K562 (cell line): ENCODE results near the gene GRSF1. TPM values are rescaled to one million over a fixed set of nuclear protein-coding genes. Genes with fewer than 3 reads are reported as not detected.

Experiments used
- ATF1 ChIP-seq, 2 experiments: fragments of 450-650 bp in 1 of 2; IDR thresholded peaks; 2 replicates each; pipeline ENCODE4 v1.6.1; 2016; ENCODE audit warnings: missing compliant biosample characterization in 1 of 2, missing genetic modification characterization in 1 of 2
- CHD1 ChIP-seq: fragments of 200-600 bp; sonication (generic); IDR thresholded peaks from one replicate; pipeline ENCODE4 v1.6.1; 2012; ENCODE audit warnings: mild to moderate bottlenecking, moderate library complexity, low read length, inconsistent platforms
- HDAC2 ChIP-seq: fragments of 450-650 bp; IDR thresholded peaks from 2 replicates; pipeline ENCODE4 v1.6.1; 2016; ENCODE audit warnings: mild to moderate bottlenecking
- NR2C1 ChIP-seq, 2 experiments: fragments of 450-650 bp; IDR thresholded peaks; 2 replicates each; pipeline ENCODE4 v1.6.1; 2017; ENCODE audit warnings: mild to moderate bottlenecking in 2 of 2, antibody characterized with exemption in 1 of 2, inconsistent platforms in 1 of 2, missing compliant biosample characterization in 1 of 2, missing genetic modification characterization in 1 of 2
- PCBP1 ChIP-seq: fragments of 200-400 bp; formaldehyde crosslinking; IDR thresholded peaks from 2 replicates; pipeline ENCODE4 v1.6.1; 2018; ENCODE audit warnings: mild to moderate bottlenecking, low read depth, low read length; ENCODE audit not compliant: poor library complexity, severe bottlenecking
- PTRF ChIP-seq: fragments of 450-650 bp; IDR thresholded peaks from 2 replicates; pipeline ENCODE4 v1.6.1; 2016; ENCODE audit warnings: mild to moderate bottlenecking, missing genetic modification characterization, missing compliant biosample characterization
- RFX5 ChIP-seq: IDR thresholded peaks from 2 replicates; pipeline ENCODE4 v1.6.1; 2011; ENCODE audit warnings: low read depth, mild to moderate bottlenecking, improper control_type of control experiment, low read length
- RNF2 ChIP-seq: sonication (generic); IDR thresholded peaks from 2 replicates; pipeline ENCODE4 v1.6.1; 2016
- SMARCB1 ChIP-seq: IDR thresholded peaks from 2 replicates; pipeline ENCODE4 v1.6.1; 2011; ENCODE audit warnings: improper control_type of control experiment, low read depth; ENCODE audit not compliant: insufficient read length
- YY1 ChIP-seq, 3 experiments: IDR thresholded peaks; 2 replicates each; pipeline ENCODE4 v1.6.1; 2011; ENCODE audit warnings: low read length in 2 of 3, mild to moderate bottlenecking in 2 of 3, moderate library complexity in 2 of 3, borderline replicate concordance in 1 of 3, control low read depth in 1 of 3, low read depth in 1 of 3; ENCODE audit not compliant: insufficient read depth in 3 of 3, insufficient replicate concordance in 2 of 3, control insufficient read depth in 1 of 3, insufficient read length in 1 of 3; ENCODE audit errors: extremely low read depth in 1 of 3
- ZFPM2 ChIP-seq: fragments of 250-450 bp; sonication (Bioruptor Pico); IDR thresholded peaks from 2 replicates; pipeline ENCODE4 v1.5.1; 2022; ENCODE audit warnings: mild to moderate bottlenecking
- ZNF165 ChIP-seq: fragments of 250-450 bp; sonication (Bioruptor Pico); IDR thresholded peaks from 2 replicates; pipeline ENCODE4 v1.4.0; 2020; ENCODE audit warnings: borderline replicate concordance
- polyA plus RNA-seq, 8 experiments: library from polyadenylated mRNA; depleted of rRNA in 4 of 8; stranded (reverse) in 5 of 8; unstranded in 3 of 8; fragments of >200 nt; fragmentation: Nextera tagmentation in 2 of 8; fragmentation: Illumina TruSeq in 1 of 8; extraction: Ambion mirVana in 2 of 8; extraction: Trizol in 1 of 8; gene quantifications; 2 replicates each; pipeline versions ENCODE4 v1.2.1 to v1.2.3, GENCODE V29; 2011 to 2014; ENCODE audit warnings: inconsistent platforms in 1 of 8, missing spikeins in 1 of 8
- total RNA-seq, 7 experiments: library from RNA; depleted of rRNA in 6 of 7; stranded (reverse); fragments of >200 nt in 6 of 7; fragmentation: Illumina TruSeq in 2 of 7; extraction: Trizol in 2 of 7; gene quantifications; 2 replicates each; pipeline versions ENCODE4 v1.2.1 to v1.2.3, GENCODE V29; 2011 to 2021; ENCODE audit warnings: low replicate concordance in 1 of 7
- TF ChIP-seq, protein P1 (sequence below): fragments of 450-650 bp; formaldehyde crosslinking; IDR thresholded peaks from 2 replicates; pipeline ENCODE4 v1.4.0; 2022; ENCODE audit warnings: missing genetic modification characterization
- TF ChIP-seq, protein P2 (sequence below): sonication (generic); formaldehyde crosslinking; IDR thresholded peaks from 2 replicates; pipeline ENCODE4 v1.8.0; 2022; ENCODE audit warnings: mild to moderate bottlenecking, low read depth, missing genetic modification reagents
- TF ChIP-seq, protein P3 (sequence below): fragments of 250-450 bp; sonication (Bioruptor Pico); IDR thresholded peaks from 2 replicates; pipeline ENCODE4 v1.4.0; 2020; ENCODE audit warnings: mild to moderate bottlenecking, moderate library complexity, borderline replicate concordance
- TF ChIP-seq, protein P4 (sequence below): sonication (generic); formaldehyde crosslinking; IDR thresholded peaks from 2 replicates; pipeline ENCODE4 v1.8.1; 2023; ENCODE audit warnings: mild to moderate bottlenecking, missing genetic modification reagents

Gene GRSF1
- total and polyA plus RNA-seq, 9 of the 15 experiments (the other 6 are each of a cell fraction or from before 2014, with no cell fraction given), result 33.0 to 105 (median 76.0) TPM

DNA sequence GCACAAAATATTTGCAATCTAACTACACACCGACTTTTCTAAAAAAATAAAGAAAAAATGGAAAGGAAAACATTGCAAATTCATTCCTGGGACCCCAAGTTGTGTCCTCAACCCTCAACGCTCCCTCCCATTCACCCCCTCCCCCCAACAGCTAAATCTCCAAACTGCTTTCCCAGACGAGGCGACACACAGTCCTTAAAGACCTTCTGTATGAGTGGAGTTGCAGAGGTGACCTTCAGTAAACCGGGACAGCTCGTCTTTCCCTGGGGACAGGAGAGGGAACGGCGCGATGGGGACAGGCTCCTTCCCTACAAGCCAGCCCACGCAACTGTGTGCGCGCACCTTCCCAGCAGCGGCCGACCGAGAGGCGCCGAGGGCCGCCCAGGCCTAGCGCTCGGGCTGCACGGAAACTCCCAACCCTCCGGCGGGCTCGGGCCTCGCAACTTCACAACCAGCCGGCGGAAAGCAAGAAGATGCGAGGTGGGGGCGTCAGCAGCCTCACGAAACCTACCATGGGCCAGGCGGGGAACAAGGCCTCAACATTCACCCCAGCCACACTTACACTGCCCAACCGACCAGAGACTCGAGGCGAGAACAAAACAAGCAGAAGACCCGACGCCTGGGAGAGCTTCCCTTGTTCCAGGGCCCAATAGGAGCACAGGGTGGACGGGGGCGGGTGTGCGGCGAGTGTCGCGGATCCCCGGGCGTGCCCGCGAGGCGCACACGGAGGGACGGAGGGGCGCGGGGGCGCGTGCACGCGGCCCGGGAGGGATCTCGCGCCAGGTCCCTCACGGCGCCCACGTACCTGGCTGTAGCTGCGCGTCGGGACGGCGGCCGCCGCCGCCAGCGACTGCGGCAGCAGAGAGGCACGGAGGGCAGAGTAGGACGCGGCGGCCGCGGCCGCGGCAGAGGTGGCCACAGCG is 763 bp downstream of the GRSF1 start (continued):
- TF ChIP-seq PTRF (tag), result no peak
- no peak for TF ChIP-seq ZFPM2 (CRISPR knock-in tag)
- TF ChIP-seq NR2C1 (IDR thresholded peaks at IDR 0.05), result no peak
- TF ChIP-seq NR2C1 (tag; IDR thresholded peaks at IDR 0.05), result no peak
- TF ChIP-seq, protein P1, sequence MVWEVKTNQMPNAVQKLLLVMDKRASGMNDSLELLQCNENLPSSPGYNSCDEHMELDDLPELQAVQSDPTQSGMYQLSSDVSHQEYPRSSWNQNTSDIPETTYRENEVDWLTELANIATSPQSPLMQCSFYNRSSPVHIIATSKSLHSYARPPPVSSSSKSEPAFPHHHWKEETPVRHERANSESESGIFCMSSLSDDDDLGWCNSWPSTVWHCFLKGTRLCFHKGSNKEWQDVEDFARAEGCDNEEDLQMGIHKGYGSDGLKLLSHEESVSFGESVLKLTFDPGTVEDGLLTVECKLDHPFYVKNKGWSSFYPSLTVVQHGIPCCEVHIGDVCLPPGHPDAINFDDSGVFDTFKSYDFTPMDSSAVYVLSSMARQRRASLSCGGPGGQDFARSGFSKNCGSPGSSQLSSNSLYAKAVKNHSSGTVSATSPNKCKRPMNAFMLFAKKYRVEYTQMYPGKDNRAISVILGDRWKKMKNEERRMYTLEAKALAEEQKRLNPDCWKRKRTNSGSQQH (CRISPR knock-in tag), result no peak
- TF ChIP-seq HDAC2, result no peak
- TF ChIP-seq CHD1, result peak; percentile 73
- no peak for TF ChIP-seq SMARCB1
- peak; percentile 32; the same call in 1 of the 2 replicates for TF ChIP-seq ZNF165 (CRISPR knock-in tag)
- TF ChIP-seq RNF2, result 0 out of 2 replicates have a peak, but pooled peaks have one; percentile 21
- TF ChIP-seq, protein P2, sequence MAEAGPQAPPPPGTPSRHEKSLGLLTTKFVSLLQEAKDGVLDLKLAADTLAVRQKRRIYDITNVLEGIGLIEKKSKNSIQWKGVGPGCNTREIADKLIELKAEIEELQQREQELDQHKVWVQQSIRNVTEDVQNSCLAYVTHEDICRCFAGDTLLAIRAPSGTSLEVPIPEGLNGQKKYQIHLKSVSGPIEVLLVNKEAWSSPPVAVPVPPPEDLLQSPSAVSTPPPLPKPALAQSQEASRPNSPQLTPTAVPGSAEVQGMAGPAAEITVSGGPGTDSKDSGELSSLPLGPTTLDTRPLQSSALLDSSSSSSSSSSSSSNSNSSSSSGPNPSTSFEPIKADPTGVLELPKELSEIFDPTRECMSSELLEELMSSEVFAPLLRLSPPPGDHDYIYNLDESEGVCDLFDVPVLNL (CRISPR knock-in tag), result 0 out of 2 replicates have a peak, but pooled peaks have one; percentile 16
- TF ChIP-seq ATF1 (CRISPR knock-in tag; IDR thresholded peaks at IDR 0.05), result no peak
- 0 out of 2 replicates have a peak, but pooled peaks have one; percentile 17 for TF ChIP-seq ATF1 (tag; IDR thresholded peaks at IDR 0.05)
- TF ChIP-seq PCBP1, result peak; percentile 22
- no peak for TF ChIP-seq RFX5
- TF ChIP-seq, protein P3, sequence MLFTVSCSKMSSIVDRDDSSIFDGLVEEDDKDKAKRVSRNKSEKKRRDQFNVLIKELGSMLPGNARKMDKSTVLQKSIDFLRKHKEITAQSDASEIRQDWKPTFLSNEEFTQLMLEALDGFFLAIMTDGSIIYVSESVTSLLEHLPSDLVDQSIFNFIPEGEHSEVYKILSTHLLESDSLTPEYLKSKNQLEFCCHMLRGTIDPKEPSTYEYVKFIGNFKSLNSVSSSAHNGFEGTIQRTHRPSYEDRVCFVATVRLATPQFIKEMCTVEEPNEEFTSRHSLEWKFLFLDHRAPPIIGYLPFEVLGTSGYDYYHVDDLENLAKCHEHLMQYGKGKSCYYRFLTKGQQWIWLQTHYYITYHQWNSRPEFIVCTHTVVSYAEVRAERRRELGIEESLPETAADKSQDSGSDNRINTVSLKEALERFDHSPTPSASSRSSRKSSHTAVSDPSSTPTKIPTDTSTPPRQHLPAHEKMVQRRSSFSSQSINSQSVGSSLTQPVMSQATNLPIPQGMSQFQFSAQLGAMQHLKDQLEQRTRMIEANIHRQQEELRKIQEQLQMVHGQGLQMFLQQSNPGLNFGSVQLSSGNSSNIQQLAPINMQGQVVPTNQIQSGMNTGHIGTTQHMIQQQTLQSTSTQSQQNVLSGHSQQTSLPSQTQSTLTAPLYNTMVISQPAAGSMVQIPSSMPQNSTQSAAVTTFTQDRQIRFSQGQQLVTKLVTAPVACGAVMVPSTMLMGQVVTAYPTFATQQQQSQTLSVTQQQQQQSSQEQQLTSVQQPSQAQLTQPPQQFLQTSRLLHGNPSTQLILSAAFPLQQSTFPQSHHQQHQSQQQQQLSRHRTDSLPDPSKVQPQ, result no peak
- TF ChIP-seq, protein P4, sequence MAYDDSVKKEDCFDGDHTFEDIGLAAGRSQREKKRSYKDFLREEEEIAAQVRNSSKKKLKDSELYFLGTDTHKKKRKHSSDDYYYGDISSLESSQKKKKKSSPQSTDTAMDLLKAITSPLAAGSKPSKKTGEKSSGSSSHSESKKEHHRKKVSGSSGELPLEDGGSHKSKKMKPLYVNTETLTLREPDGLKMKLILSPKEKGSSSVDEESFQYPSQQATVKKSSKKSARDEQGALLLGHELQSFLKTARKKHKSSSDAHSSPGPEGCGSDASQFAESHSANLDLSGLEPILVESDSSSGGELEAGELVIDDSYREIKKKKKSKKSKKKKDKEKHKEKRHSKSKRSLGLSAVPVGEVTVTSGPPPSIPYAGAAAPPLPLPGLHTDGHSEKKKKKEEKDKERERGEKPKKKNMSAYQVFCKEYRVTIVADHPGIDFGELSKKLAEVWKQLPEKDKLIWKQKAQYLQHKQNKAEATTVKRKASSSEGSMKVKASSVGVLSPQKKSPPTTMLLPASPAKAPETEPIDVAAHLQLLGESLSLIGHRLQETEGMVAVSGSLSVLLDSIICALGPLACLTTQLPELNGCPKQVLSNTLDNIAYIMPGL (CRISPR knock-in tag), result no peak
- no peak for TF ChIP-seq YY1 (IDR thresholded peaks at IDR 0.05; ENCODE audit: borderline replicate concordance in 1 of 3, control insufficient read depth in 1 of 3, extremely low read depth in 1 of 3, insufficient read depth in 3 of 3, insufficient read length in 1 of 3, insufficient replicate concordance in 2 of 3, low read depth in 1 of 3, low read length in 2 of 3)
